ENCODE measurements around the gene ZXDC.

Gene ZXDC

GRCh38 chr3:126508564-126508964 lies 32.9 kb upstream of the ZXDC start:
- no peak for DNase-seq (ENCODE audit: low read depth in 1 of 2, low spot score in 1 of 2)

GRCh38 chr3:126507886-126508285 lies 32.2 kb upstream of the ZXDC start:
- Histone ChIP-seq H3K27me3 (ENCODE audit: insufficient read depth, poor library complexity, severe bottlenecking) (no peaks in the 10 kb centered on the region), H3K4me3 (replicated peaks; ENCODE audit: insufficient read depth, low read length) (no peak overlapping the region), H3K27ac (replicated peaks) (no peak overlapping the region)
- TF ChIP-seq GABPA (IDR thresholded peaks at IDR 0.05; ENCODE audit: low read depth) (no peak), SPI1 (IDR thresholded peaks at IDR 0.05; ENCODE audit: borderline replicate concordance, low read depth) (no peak), CTCF (IDR thresholded peaks at IDR 0.05; ENCODE audit: insufficient read depth, low read length) (no peak), REST (IDR thresholded peaks at IDR 0.05; ENCODE audit: insufficient replicate concordance, low read depth) (no peak), POLR2AphosphoS5 (IDR thresholded peaks at IDR 0.05; ENCODE audit: low read depth) (no peak)
- no peak for DNase-seq (ENCODE audit: low read depth in 1 of 2, low spot score in 1 of 2)

More at GRCh38 chr3:126508564-126508964, 32.9 kb upstream of the ZXDC start:
- no peak for TF ChIP-seq POLR2AphosphoS5 (IDR thresholded peaks at IDR 0.05; ENCODE audit: low read depth)
- TF ChIP-seq CTCF (IDR thresholded peaks at IDR 0.05; ENCODE audit: insufficient read depth, low read length), result no peak
- no peak for TF ChIP-seq GABPA (IDR thresholded peaks at IDR 0.05; ENCODE audit: low read depth)
- TF ChIP-seq REST (IDR thresholded peaks at IDR 0.05; ENCODE audit: insufficient replicate concordance, low read depth), result no peak
- no peak for TF ChIP-seq SPI1 (IDR thresholded peaks at IDR 0.05; ENCODE audit: borderline replicate concordance, low read depth)
- Histone ChIP-seq H3K4me3 (replicated peaks; ENCODE audit: insufficient read depth, low read length) (no peak overlapping the region), H3K27me3 (ENCODE audit: insufficient read depth, poor library complexity, severe bottlenecking) (no peaks in the 10 kb centered on the region), H3K27ac (replicated peaks) (no peak overlapping the region)

- Histone ChIP-seq H3K27me3 (ENCODE audit: insufficient read depth, poor library complexity, severe bottlenecking) (no peaks in the 10 kb centered on the region), H3K4me3 (replicated peaks; ENCODE audit: insufficient read depth, low read length) (no peak overlapping the region), H3K27ac (replicated peaks) (no peak overlapping the region)
- no peak for DNase-seq (ENCODE audit: low read depth in 1 of 2, low spot score in 1 of 2)
- TF ChIP-seq GABPA (IDR thresholded peaks at IDR 0.05; ENCODE audit: low read depth), result no peak
Measured at GRCh38 chr3:126503701-126504100, 28.0 kb upstream of the ZXDC start.

- no peak overlapping the region for H3K27ac ChIP-seq (replicated peaks)
- H3K4me3 ChIP-seq (replicated peaks; ENCODE audit: insufficient read depth, low read length), result no peak overlapping the region
- no peaks in the 10 kb centered on the region for H3K27me3 ChIP-seq (ENCODE audit: insufficient read depth, poor library complexity, severe bottlenecking)
- DNase-seq (ENCODE audit: low read depth in 1 of 2, low spot score in 1 of 2), result no peak
- TF ChIP-seq GABPA (IDR thresholded peaks at IDR 0.05; ENCODE audit: low read depth) (no peak), REST (IDR thresholded peaks at IDR 0.05; ENCODE audit: insufficient replicate concordance, low read depth) (no peak), POLR2AphosphoS5 (IDR thresholded peaks at IDR 0.05; ENCODE audit: low read depth) (no peak), CTCF (IDR thresholded peaks at IDR 0.05; ENCODE audit: insufficient read depth, low read length) (no peak), SPI1 (IDR thresholded peaks at IDR 0.05; ENCODE audit: borderline replicate concordance, low read depth) (no peak)
Measured at GRCh38 chr3:126502656-126503055, 27.0 kb upstream of the ZXDC start.
